GM18507 (cell line): Measurements from ENCODE around the gene S100A2.
A peak's percentile ranks its signal among the peaks of the same experiment; 100 is the strongest.
"Not testable (repeated sequence)": the region's sequence is repeated elsewhere in the genome, so short reads cannot be mapped to it uniquely, and the experiment has no call there.

Experiments used
- DNase-seq: peaks from one replicate; pipeline ENCODE4 v3.0.0; 2011; ENCODE audit warnings: low read depth; ENCODE audit not compliant: insufficient read length; ENCODE audit errors: extremely low spot score
- FAIRE-seq: peaks from 2 replicates; lab custom pipeline; 2011; peaks lifted over from hg19 to GRCh38; lab: Jason Lieb, UNC

The S100A2 gene

GRCh38 chr1:153597206-153597605 is 31.6 kb upstream of the S100A2 start:
- DNase-seq (no peak), FAIRE-seq (no peak)

- FAIRE-seq = no peak
- no peak for DNase-seq
Measured at GRCh38 chr1:153592748-153593147, 27.1 kb upstream of the S100A2 start.

- no peak for DNase-seq
Measured at GRCh38 chr1:153588482-153588881, 22.8 kb upstream of the S100A2 start.

GRCh38 chr1:153588033-153588432 is 22.4 kb upstream of the S100A2 start:
- not testable (repeated sequence) for FAIRE-seq, DNase-seq

More at GRCh38 chr1:153588482-153588881, 22.8 kb upstream of the S100A2 start:
- FAIRE-seq = no peak

- FAIRE-seq (no peak), DNase-seq (no peak)
Measured at GRCh38 chr1:153587314-153587713, 21.7 kb upstream of the S100A2 start.

- DNase-seq = no peak
- FAIRE-seq = no peak
Measured at GRCh38 chr1:153586347-153586746, 20.7 kb upstream of the S100A2 start.

- no peak for DNase-seq
- no peak for FAIRE-seq
Measured at GRCh38 chr1:153585006-153585405, 19.4 kb upstream of the S100A2 start.

- no peak for FAIRE-seq
Measured at GRCh38 chr1:153583976-153584375, 18.3 kb upstream of the S100A2 start.

GRCh38 chr1:153583514-153583913 is 17.9 kb upstream of the S100A2 start:
- not testable (repeated sequence) for FAIRE-seq, DNase-seq

More at GRCh38 chr1:153583976-153584375, 18.3 kb upstream of the S100A2 start:
- DNase-seq = no peak

- not testable (repeated sequence) for FAIRE-seq, DNase-seq
Measured at GRCh38 chr1:153582836-153583235, 17.2 kb upstream of the S100A2 start.

- no peak for DNase-seq
- FAIRE-seq = no peak
Measured at GRCh38 chr1:153578936-153579335, 13.3 kb upstream of the S100A2 start.

- FAIRE-seq = no peak
- DNase-seq = no peak
Measured at GRCh38 chr1:153578490-153578889, 12.8 kb upstream of the S100A2 start.

- DNase-seq = no peak
Measured at GRCh38 chr1:153577624-153578051, 12.0 kb upstream of the S100A2 start.

GRCh38 chr1:153577138-153577537 is 11.5 kb upstream of the S100A2 start:
- DNase-seq (no peak), FAIRE-seq (no peak)

More at GRCh38 chr1:153577624-153578051, 12.0 kb upstream of the S100A2 start:
- FAIRE-seq = no peak

GRCh38 chr1:153575497-153575896 is 9.9 kb upstream of the S100A2 start:
- not testable (repeated sequence) for FAIRE-seq, DNase-seq

- not testable (repeated sequence) for FAIRE-seq, DNase-seq
Measured at GRCh38 chr1:153575081-153575491, 9.4 kb upstream of the S100A2 start.

GRCh38 chr1:153573351-153573750 is 7.7 kb upstream of the S100A2 start:
- no peak for FAIRE-seq
- DNase-seq = no peak

GRCh38 chr1:153572569-153573015 is 6.9 kb upstream of the S100A2 start:
- DNase-seq = no peak
- peak; percentile 29 for FAIRE-seq

- DNase-seq (no peak), FAIRE-seq (no peak)
Measured at GRCh38 chr1:153571706-153572105, 6.1 kb upstream of the S100A2 start.

- DNase-seq = no peak
- FAIRE-seq = no peak
Measured at GRCh38 chr1:153570874-153571273, 5.2 kb upstream of the S100A2 start.

- DNase-seq (no peak), FAIRE-seq (no peak)
Measured at GRCh38 chr1:153569465-153569864, 3.8 kb upstream of the S100A2 start.
